Endothelial cell of umbilical vein (primary cell): Measurements from ENCODE around the gene LDB3. TPM values are rescaled to one million over a fixed set of nuclear protein-coding genes. Genes with fewer than 3 reads are reported as not detected.

Experiments used
- BruUV-seq: library from RNA; stranded (reverse); fragments of 400-500 nt; replicated peaks from 2 replicates; lab custom pipeline; 2021; lab: Mats Ljungman, UMichigan
- CTCF ChIA-PET: fragments of 300-600, 350-600 bp; sonication (Branson Sonifier 250); formaldehyde crosslinking; loops from one replicate; lab custom pipeline; 2021; ENCODE audit warnings: antibody characterized with exemption, inconsistent platforms; lab: Charles Lee
- POLR2A ChIA-PET: fragments of 300-600, 350-600 bp; sonication (Branson Sonifier 250); formaldehyde crosslinking; loops from one replicate; lab custom pipeline; 2021; ENCODE audit warnings: antibody characterized with exemption, inconsistent platforms; lab: Charles Lee
- DNase-seq: peaks from one replicate; pipeline ENCODE4 v3.0.0-alpha.2; 2011; ENCODE audit warnings: low read depth, low spot score
- FAIRE-seq: peaks from 2 replicates; lab custom pipeline; 2011; peaks lifted over from hg19 to GRCh38; lab: Jason Lieb, UNC
- H2AFZ ChIP-seq: 2 replicates; pipeline ENCODE4 v1.6.0; 2012; ENCODE audit warnings: low read depth, low read length, control low read depth, inconsistent platforms
- H3K27ac ChIP-seq: 2 replicates; pipeline ENCODE4 v1.5.1; 2011; ENCODE audit warnings: low read depth, mild to moderate bottlenecking, control low read depth, low read length, moderate library complexity; ENCODE audit not compliant: insufficient read depth
- H3K27me3 ChIP-seq, 2 experiments: 2 replicates each; pipeline versions ENCODE4 v1.6.0 to v1.6.1; 2011; ENCODE audit warnings: low read length in 2 of 2, mixed read lengths in 1 of 2; ENCODE audit not compliant: control insufficient read depth in 2 of 2, insufficient read depth in 2 of 2
- H3K36me3 ChIP-seq, 2 experiments: 2 replicates in 1 of 2; 3 replicates in 1 of 2; pipeline ENCODE4 v1.5.1; 2011; ENCODE audit warnings: low read length in 2 of 2, mild to moderate bottlenecking in 1 of 2, moderate library complexity in 1 of 2; ENCODE audit not compliant: control insufficient read depth in 2 of 2, insufficient read depth in 2 of 2; ENCODE audit errors: extremely low read depth in 1 of 2
- H3K4me1 ChIP-seq: 3 replicates; pipeline ENCODE4 v1.5.1; 2011; ENCODE audit warnings: mild to moderate bottlenecking, low read length; ENCODE audit not compliant: control insufficient read depth, insufficient read depth; ENCODE audit errors: extremely low read depth
- H3K4me2 ChIP-seq: 2 replicates; pipeline ENCODE4 v1.6.1; 2011; ENCODE audit warnings: low read length, control low read depth, mixed read lengths; ENCODE audit not compliant: insufficient read depth
- H3K4me3 ChIP-seq, 3 experiments: fragments of 200-600 bp in 1 of 3; sonication (generic), shearing (Covaris generic) in 1 of 3; replicated peaks in 1 of 3; 2 replicates each; pipeline ENCODE4 v1.5.1; 2011 to 2016; ENCODE audit warnings: control low read depth in 3 of 3, low read length in 3 of 3, mild to moderate bottlenecking in 2 of 3, inconsistent platforms in 1 of 3, low read depth in 1 of 3, moderate library complexity in 1 of 3; ENCODE audit not compliant: insufficient read depth in 1 of 3
- H3K79me2 ChIP-seq: 2 replicates; pipeline ENCODE4 v1.6.0; 2012; ENCODE audit warnings: low read length, inconsistent platforms; ENCODE audit not compliant: control insufficient read depth, insufficient read depth
- H3K9ac ChIP-seq: replicated peaks from 2 replicates; pipeline ENCODE3; 2011; ENCODE audit warnings: low read length, control low read depth; ENCODE audit not compliant: insufficient read depth; ENCODE audit errors: extremely low read depth
- H3K9me1 ChIP-seq: replicated peaks from 3 replicates; pipeline ENCODE4 v1.6.0; 2011; ENCODE audit warnings: mild to moderate bottlenecking, low read length; ENCODE audit not compliant: control insufficient read depth, insufficient read depth; ENCODE audit errors: extremely low read depth
- H3K9me3 ChIP-seq: replicated peaks from 2 replicates; pipeline ENCODE4 v1.5.1; 2012; ENCODE audit warnings: low read length, inconsistent platforms; ENCODE audit not compliant: control insufficient read depth, insufficient read depth
- H4K20me1 ChIP-seq: replicated peaks from 2 replicates; pipeline ENCODE3; 2011; ENCODE audit warnings: mild to moderate bottlenecking, low read length; ENCODE audit not compliant: control insufficient read depth, insufficient read depth; ENCODE audit errors: extremely low read depth
- EZH2 ChIP-seq: IDR thresholded peaks from 2 replicates; pipeline ENCODE4 v1.6.1; 2012; ENCODE audit warnings: borderline replicate concordance, low read depth, mild to moderate bottlenecking, moderate library complexity, low read length, inconsistent platforms; ENCODE audit not compliant: severe bottlenecking
- FOS ChIP-seq: IDR thresholded peaks from 2 replicates; pipeline ENCODE4 v1.6.1; 2011; ENCODE audit warnings: mild to moderate bottlenecking, low read length, moderate library complexity, borderline replicate concordance; ENCODE audit not compliant: insufficient read depth
- GATA2 ChIP-seq: IDR thresholded peaks from 2 replicates; pipeline ENCODE4 v1.7.0; 2011; ENCODE audit warnings: low read depth, mild to moderate bottlenecking, moderate library complexity, mixed read lengths, low read length; ENCODE audit not compliant: insufficient read length, insufficient read depth
- JUN ChIP-seq: IDR thresholded peaks from 2 replicates; pipeline ENCODE4 v1.6.1; 2011; ENCODE audit warnings: borderline replicate concordance, low read depth; ENCODE audit not compliant: insufficient read length, insufficient read depth
- MYC ChIP-seq: IDR thresholded peaks from one replicate; pipeline ENCODE4 v1.6.1; 2011; ENCODE audit warnings: mild to moderate bottlenecking, low read depth, low read length
- POLR2A ChIP-seq: IDR thresholded peaks from 2 replicates; pipeline ENCODE4 v1.6.1; 2012; ENCODE audit warnings: low read depth, mild to moderate bottlenecking, control low read depth, low read length
- POLR2AphosphoS5 ChIP-seq: IDR thresholded peaks from 2 replicates; pipeline ENCODE4 v1.6.1; 2012; ENCODE audit warnings: low read depth, mild to moderate bottlenecking, control low read depth, low read length, moderate library complexity; ENCODE audit not compliant: insufficient read depth
- dilution Hi-C: fragments of 300-500 bp; cut with MboI; formaldehyde crosslinking; loops from one replicate; pipeline ENCODE4 v1.15.0; 2019; ENCODE audit warnings: low sequenced_read_pairs; ENCODE audit not compliant: extremely low pct_ligation_motif_present
- intact Hi-C: fragments of 100-400 bp; cut with micrococcal nuclease; formaldehyde crosslinking; loops from one replicate; pipeline ENCODE4 v1.10.0; 2022
- polyA plus RNA-seq, 4 experiments: library from polyadenylated mRNA; depleted of rRNA in 3 of 4; stranded (reverse) in 3 of 4; unstranded in 1 of 4; fragments of >200 nt; gene quantifications; 2 replicates each; pipeline versions ENCODE4 v1.2.1 to v1.2.3, GENCODE V29; 2011 to 2012; ENCODE audit warnings: missing spikeins in 1 of 4
- total RNA-seq: library from RNA; stranded (reverse); gene quantifications from 2 replicates; pipeline ENCODE4 v1.2.3, GENCODE V29; 2021
- TF ChIP-seq, protein P1 (sequence below), 2 donors: IDR thresholded peaks; 1 replicate in 1 of 2; 2 replicates in 1 of 2; pipeline ENCODE4 v1.5.1; 2011; ENCODE audit warnings: low read length in 2 of 2, mild to moderate bottlenecking in 2 of 2, moderate library complexity in 2 of 2, control low read depth in 1 of 2, inconsistent platforms in 1 of 2, low read depth in 1 of 2; ENCODE audit not compliant: insufficient read depth in 1 of 2; ENCODE audit errors: extremely low read depth in 1 of 2

LDB3 gene
- total and polyA plus RNA-seq, 2 donors (not counting 3 experiments of a cell fraction or from before 2014, with no cell fraction given): not detected

DNA sequence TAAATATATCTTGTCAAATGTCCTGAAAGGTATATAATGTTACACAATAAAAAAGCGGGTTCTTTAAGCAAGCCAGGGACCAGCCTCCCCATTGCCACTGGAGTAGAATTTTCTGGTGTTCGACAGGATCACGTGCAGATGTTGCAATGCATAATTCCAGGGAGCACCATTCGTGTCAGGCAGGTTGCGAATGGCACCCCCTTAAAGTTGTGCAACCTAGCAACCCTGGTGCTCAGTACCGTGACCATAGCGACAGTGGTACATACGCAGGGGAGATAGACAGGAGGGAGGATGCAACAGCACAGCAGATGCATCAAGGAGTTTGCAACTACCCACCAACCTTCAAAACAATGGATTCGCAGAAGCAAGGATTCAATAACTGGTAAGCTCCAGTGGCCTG lies 81.5 kb downstream of the LDB3 start:
- no TSS peak for BruUV-seq
- ChIA-PET CTCF (interaction anchor here (0.9 to 1.3 kb wide), 2 partner anchors 150 to 216 kb away, joined by 4 to 5 read pairs; no protein-coding TSS in a partner anchor), POLR2A (no interaction called here)
- no peaks in the 10 kb centered on the region for H3K79me2 ChIP-seq
- H3K4me1 ChIP-seq: peaks cover 12% of the 10 kb centered on the region
- no peak overlapping the region for H3K4me2 ChIP-seq
- peaks cover 48 to 66% of the 10 kb centered on the region in 2 experiments for H3K27me3 ChIP-seq
- peaks cover 6% of the 10 kb centered on the region for H4K20me1 ChIP-seq
- H2AFZ ChIP-seq: no peak overlapping the region
- H3K4me3 ChIP-seq: no peak overlapping the region
- no peaks in the 10 kb centered on the region for H3K36me3 ChIP-seq
- dilution Hi-C loops: no loop called here
- H3K9me1 ChIP-seq: no peaks in the 10 kb centered on the region
- intact Hi-C loops: loop anchor here (2.0 to 5.0 kb wide), 3 partner anchors 123 to 207 kb away; partner anchors contain the start of genes MMRN2 and SNCG
- TF ChIP-seq POLR2AphosphoS5: no peak
- TF ChIP-seq, protein P1, sequence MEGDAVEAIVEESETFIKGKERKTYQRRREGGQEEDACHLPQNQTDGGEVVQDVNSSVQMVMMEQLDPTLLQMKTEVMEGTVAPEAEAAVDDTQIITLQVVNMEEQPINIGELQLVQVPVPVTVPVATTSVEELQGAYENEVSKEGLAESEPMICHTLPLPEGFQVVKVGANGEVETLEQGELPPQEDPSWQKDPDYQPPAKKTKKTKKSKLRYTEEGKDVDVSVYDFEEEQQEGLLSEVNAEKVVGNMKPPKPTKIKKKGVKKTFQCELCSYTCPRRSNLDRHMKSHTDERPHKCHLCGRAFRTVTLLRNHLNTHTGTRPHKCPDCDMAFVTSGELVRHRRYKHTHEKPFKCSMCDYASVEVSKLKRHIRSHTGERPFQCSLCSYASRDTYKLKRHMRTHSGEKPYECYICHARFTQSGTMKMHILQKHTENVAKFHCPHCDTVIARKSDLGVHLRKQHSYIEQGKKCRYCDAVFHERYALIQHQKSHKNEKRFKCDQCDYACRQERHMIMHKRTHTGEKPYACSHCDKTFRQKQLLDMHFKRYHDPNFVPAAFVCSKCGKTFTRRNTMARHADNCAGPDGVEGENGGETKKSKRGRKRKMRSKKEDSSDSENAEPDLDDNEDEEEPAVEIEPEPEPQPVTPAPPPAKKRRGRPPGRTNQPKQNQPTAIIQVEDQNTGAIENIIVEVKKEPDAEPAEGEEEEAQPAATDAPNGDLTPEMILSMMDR (IDR thresholded peaks at IDR 0.05; ENCODE audit: extremely low read depth in 1 of 2, insufficient read depth in 1 of 2, low read depth in 1 of 2, low read length in 2 of 2): no peak
- no peak for TF ChIP-seq MYC
- no peak for TF ChIP-seq JUN
- no peak for TF ChIP-seq POLR2A
- no peak for TF ChIP-seq FOS
- no peak for TF ChIP-seq EZH2
- TF ChIP-seq GATA2: no peak
- DNase-seq (no peak), FAIRE-seq (no peak)
- H3K9me3 ChIP-seq: peaks cover 2% of the 10 kb centered on the region
- no peak overlapping the region for H3K9ac ChIP-seq
- H3K27ac ChIP-seq: no peak overlapping the region
